ENCODE results near the gene ARHGEF33.
A peak's percentile ranks its signal among the peaks of the same experiment; 100 is the strongest.

ARHGEF33 gene

DNA sequence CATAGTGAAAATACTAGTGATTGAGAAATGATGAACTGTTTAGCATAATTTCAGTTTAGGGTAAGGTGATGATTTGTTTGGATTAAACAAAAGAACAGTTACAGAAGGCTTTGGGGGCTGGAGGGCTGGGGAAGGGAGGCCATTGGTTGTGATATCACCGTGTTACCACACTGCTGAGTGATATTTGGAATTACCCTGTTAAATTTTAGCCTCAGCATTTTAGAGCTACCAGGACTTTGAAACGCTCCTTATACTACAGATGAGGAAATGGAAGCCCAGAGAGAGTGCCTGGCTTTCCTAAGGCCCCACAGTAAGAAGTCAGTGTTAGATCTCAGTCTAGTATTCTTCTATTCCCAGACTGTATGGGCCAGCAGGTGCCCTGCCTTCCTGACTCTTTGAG, 15.6 kb downstream of the ARHGEF33 start:
- FAIRE-seq (no peak), DNase-seq (ENCODE audit: insufficient read length, low spot score) (no peak)
- no peak for TF ChIP-seq POU2F2 (IDR thresholded peaks at IDR 0.05; ENCODE audit: low read depth, low read length)
- TF ChIP-seq POLR2A (IDR thresholded peaks at IDR 0.05; ENCODE audit: low read depth, low read length): no peak
- no peak for TF ChIP-seq PAX5 (IDR thresholded peaks at IDR 0.05; ENCODE audit: insufficient read depth, low read length, severe bottlenecking)
- TF ChIP-seq TAF1 (IDR thresholded peaks at IDR 0.05; ENCODE audit: low read depth, low read length): no peak
- no peak for TF ChIP-seq SPI1 (IDR thresholded peaks at IDR 0.05; ENCODE audit: low read depth, low read length)
- no peak for TF ChIP-seq POLR2AphosphoS5 (IDR thresholded peaks at IDR 0.05; ENCODE audit: low read depth, low read length)

DNA sequence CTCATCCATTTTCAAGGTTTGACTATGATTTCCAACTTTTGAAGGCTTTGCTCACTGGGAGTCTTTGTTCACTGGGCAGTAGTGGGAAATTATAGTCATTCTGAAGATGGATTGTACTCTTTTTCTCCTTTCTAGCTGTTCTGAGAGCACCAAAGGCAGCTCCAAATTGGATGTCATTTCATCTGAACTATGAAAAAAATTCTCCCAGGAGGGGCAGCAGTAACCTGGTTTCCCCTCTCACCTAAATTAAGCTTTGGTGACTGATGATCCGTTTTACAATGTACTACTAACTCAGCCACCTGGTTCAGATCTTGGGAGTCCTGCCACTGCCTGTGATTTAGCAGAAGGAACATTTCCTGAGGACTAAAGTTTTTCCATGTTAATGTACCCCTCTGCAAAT, 17.6 kb downstream of the ARHGEF33 start:
- FAIRE-seq: no peak
- no peak for TF ChIP-seq POLR2A (IDR thresholded peaks at IDR 0.05; ENCODE audit: low read depth, low read length)
- TF ChIP-seq TAF1 (IDR thresholded peaks at IDR 0.05; ENCODE audit: low read depth, low read length): no peak
- no peak for TF ChIP-seq POLR2AphosphoS5 (IDR thresholded peaks at IDR 0.05; ENCODE audit: low read depth, low read length)
- TF ChIP-seq POU2F2 (IDR thresholded peaks at IDR 0.05; ENCODE audit: low read depth, low read length): no peak
- TF ChIP-seq PAX5 (IDR thresholded peaks at IDR 0.05; ENCODE audit: insufficient read depth, low read length, severe bottlenecking): no peak
- TF ChIP-seq SPI1 (IDR thresholded peaks at IDR 0.05; ENCODE audit: low read depth, low read length): no peak
- no peak for DNase-seq (ENCODE audit: insufficient read length, low spot score)

DNA sequence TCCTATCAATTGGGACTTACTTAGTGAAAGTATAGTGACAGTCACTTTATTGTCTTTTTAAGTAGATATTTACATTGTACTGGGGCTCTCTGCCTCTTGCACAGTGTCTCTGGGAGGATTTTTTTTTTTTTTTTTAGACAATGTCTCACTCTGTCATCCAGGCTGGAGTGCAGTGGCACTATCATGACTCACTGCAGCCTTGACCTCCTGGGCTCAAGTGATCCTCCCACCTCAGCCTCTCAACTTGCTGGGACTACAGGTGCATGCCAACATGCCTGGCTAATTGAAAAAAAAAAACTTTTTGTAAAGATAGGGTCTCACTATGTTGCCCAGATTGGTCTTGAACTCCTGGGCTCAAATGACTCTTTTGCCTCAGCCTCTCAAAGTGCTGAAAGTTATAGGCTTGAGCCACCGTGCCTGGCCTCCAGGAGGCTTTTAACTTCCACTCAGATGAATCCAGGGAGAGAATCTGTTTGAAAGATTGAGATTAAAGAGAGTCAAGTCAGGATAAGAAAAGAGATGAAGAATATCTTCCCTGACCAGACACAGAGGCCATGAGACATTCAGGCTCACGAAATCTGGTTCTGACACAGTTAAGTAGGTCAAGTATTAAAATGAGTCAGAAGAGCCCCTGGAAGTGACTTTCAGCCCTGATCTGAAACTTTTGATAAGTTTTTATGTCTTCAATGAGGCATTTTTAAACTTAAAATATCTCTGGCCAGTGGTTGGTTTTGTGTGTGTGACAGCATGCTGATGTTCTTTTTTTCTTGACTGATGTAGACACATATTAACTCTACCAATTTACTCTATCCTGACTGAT, 18.3 kb downstream of the ARHGEF33 start:
- no peak for TF ChIP-seq POLR2A (IDR thresholded peaks at IDR 0.05; ENCODE audit: low read depth, low read length)
- no peak for TF ChIP-seq POU2F2 (IDR thresholded peaks at IDR 0.05; ENCODE audit: low read depth, low read length)
- no peak for TF ChIP-seq POLR2AphosphoS5 (IDR thresholded peaks at IDR 0.05; ENCODE audit: low read depth, low read length)
- peak; percentile 17 for DNase-seq (ENCODE audit: insufficient read length, low spot score)
- no peak for FAIRE-seq

DNA sequence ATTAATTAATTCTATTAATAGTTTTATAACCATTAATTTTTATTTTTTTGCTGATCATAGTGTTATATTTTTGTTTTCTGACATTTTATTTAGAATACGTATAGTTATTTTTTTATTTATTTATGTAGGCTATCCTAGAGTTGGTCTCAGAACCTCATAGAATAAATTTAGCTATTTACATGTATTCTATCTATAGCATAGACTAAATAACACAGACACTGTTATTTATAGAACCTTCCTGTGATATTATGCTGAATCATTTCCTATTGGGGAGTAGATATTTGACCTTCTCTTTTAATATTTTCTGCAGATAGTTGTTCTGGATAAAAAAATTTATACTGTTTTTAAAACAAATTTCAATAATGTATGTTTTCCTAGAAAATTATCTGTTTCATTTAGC, 20.2 kb downstream of the ARHGEF33 start:
- TF ChIP-seq SPI1 (IDR thresholded peaks at IDR 0.05; ENCODE audit: low read depth, low read length) (no peak), POLR2A (IDR thresholded peaks at IDR 0.05; ENCODE audit: low read depth, low read length) (no peak), TAF1 (IDR thresholded peaks at IDR 0.05; ENCODE audit: low read depth, low read length) (no peak), POU2F2 (IDR thresholded peaks at IDR 0.05; ENCODE audit: low read depth, low read length) (no peak), POLR2AphosphoS5 (IDR thresholded peaks at IDR 0.05; ENCODE audit: low read depth, low read length) (no peak), PAX5 (IDR thresholded peaks at IDR 0.05; ENCODE audit: insufficient read depth, low read length, severe bottlenecking) (no peak)
- no peak for FAIRE-seq
- no peak for DNase-seq (ENCODE audit: insufficient read length, low spot score)

DNA sequence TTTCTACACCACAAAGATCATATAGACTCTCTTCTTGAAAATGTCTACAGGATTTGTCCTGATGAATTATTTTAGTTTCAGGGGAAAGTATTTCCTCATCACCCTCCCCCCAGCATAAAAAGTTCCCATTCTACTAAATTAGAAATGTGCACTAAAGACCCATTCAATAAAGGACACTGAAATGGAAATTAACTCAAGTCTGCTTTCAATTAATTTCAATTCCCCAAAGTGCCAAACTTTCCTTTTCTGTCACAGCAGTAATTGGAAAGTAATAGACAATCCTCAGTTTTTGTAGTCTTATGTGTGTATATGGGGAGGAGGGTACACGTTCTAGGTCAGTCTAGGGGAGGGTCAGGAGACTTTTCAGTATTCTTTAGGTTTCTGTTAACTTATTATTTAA, 21.5 kb downstream of the ARHGEF33 start:
- no peak for FAIRE-seq
- no peak for TF ChIP-seq PAX5 (IDR thresholded peaks at IDR 0.05; ENCODE audit: insufficient read depth, low read length, severe bottlenecking)
- TF ChIP-seq POU2F2 (IDR thresholded peaks at IDR 0.05; ENCODE audit: low read depth, low read length): no peak
- no peak for TF ChIP-seq POLR2AphosphoS5 (IDR thresholded peaks at IDR 0.05; ENCODE audit: low read depth, low read length)
- no peak for TF ChIP-seq TAF1 (IDR thresholded peaks at IDR 0.05; ENCODE audit: low read depth, low read length)
- TF ChIP-seq POLR2A (IDR thresholded peaks at IDR 0.05; ENCODE audit: low read depth, low read length): no peak
- TF ChIP-seq SPI1 (IDR thresholded peaks at IDR 0.05; ENCODE audit: low read depth, low read length): no peak
- no peak for DNase-seq (ENCODE audit: insufficient read length, low spot score)

DNA sequence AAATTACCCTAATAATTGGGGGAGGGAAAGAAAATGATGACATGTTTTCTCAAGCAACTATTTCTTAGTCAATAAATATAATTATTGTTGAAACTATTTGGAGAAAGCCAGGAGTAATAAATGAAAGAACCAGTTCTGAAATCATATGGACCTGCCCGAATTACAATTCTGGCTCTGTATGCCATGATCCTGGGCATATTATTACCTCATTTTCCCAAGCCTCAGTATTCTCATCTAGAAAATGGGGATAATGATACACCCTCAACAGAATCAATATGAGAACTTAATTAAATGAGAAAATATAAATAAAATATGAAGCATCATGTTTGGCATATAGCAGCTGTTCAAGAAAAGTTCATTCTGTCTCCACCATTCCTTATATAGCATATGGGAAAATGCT, 22.9 kb downstream of the ARHGEF33 start:
- DNase-seq (ENCODE audit: insufficient read length, low spot score): no peak
- TF ChIP-seq TAF1 (IDR thresholded peaks at IDR 0.05; ENCODE audit: low read depth, low read length) (no peak), POLR2AphosphoS5 (IDR thresholded peaks at IDR 0.05; ENCODE audit: low read depth, low read length) (no peak), SPI1 (IDR thresholded peaks at IDR 0.05; ENCODE audit: low read depth, low read length) (no peak), PAX5 (IDR thresholded peaks at IDR 0.05; ENCODE audit: insufficient read depth, low read length, severe bottlenecking) (no peak), POU2F2 (IDR thresholded peaks at IDR 0.05; ENCODE audit: low read depth, low read length) (no peak), POLR2A (IDR thresholded peaks at IDR 0.05; ENCODE audit: low read depth, low read length) (no peak)
- FAIRE-seq: no peak

DNA sequence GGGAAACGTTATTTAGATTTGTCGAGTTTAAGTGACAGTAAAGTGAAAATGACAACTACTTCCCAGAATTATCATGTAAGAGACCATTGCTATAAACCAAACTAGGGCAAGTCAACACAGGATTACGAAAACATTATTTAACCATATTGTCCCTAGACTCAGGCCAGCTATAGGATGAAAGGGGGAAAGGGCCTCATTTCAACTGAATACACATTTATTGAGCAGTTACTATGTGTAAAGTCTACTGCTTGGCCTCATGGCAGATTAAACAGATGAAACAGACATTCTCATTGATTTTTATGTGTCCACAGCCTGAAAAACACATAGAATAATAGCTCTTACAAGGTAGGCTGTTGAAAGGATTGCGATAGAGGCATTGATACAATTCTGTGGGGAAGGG, 32.7 kb downstream of the ARHGEF33 start:
- no peak for TF ChIP-seq PAX5 (IDR thresholded peaks at IDR 0.05; ENCODE audit: insufficient read depth, low read length, severe bottlenecking)
- no peak for TF ChIP-seq POU2F2 (IDR thresholded peaks at IDR 0.05; ENCODE audit: low read depth, low read length)
- no peak for TF ChIP-seq SPI1 (IDR thresholded peaks at IDR 0.05; ENCODE audit: low read depth, low read length)
- TF ChIP-seq POLR2A (IDR thresholded peaks at IDR 0.05; ENCODE audit: low read depth, low read length): no peak
- TF ChIP-seq POLR2AphosphoS5 (IDR thresholded peaks at IDR 0.05; ENCODE audit: low read depth, low read length): no peak
- TF ChIP-seq TAF1 (IDR thresholded peaks at IDR 0.05; ENCODE audit: low read depth, low read length): no peak
- FAIRE-seq: no peak

DNA sequence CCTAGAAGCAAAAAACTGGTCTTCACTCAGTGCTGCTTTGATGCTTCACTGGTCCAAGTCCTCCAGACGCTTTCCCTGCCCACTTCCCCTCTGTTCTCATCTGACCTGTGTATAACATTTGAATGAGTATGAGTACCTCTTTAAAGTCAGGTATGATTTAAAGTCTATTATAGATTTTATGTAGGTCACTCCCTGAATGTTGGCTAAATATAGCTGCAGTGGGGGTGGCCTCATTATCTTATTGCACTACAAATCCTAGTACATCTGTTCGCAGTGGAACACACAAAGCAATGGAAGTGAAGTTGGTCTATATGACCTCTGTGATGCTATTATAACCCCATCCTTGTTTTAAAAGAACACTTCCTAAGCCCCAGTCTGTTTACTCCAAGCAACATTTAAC, 33.2 kb downstream of the ARHGEF33 start:
- DNase-seq (ENCODE audit: insufficient read length, low spot score) (no peak), FAIRE-seq (no peak)
- TF ChIP-seq POLR2AphosphoS5 (IDR thresholded peaks at IDR 0.05; ENCODE audit: low read depth, low read length) (no peak), TAF1 (IDR thresholded peaks at IDR 0.05; ENCODE audit: low read depth, low read length) (no peak), SPI1 (IDR thresholded peaks at IDR 0.05; ENCODE audit: low read depth, low read length) (no peak), PAX5 (IDR thresholded peaks at IDR 0.05; ENCODE audit: insufficient read depth, low read length, severe bottlenecking) (no peak), POU2F2 (IDR thresholded peaks at IDR 0.05; ENCODE audit: low read depth, low read length) (no peak), POLR2A (IDR thresholded peaks at IDR 0.05; ENCODE audit: low read depth, low read length) (no peak)

More for the DNA sequence above, 32.7 kb downstream of the ARHGEF33 start:
- no peak for DNase-seq (ENCODE audit: insufficient read length, low spot score)

DNA sequence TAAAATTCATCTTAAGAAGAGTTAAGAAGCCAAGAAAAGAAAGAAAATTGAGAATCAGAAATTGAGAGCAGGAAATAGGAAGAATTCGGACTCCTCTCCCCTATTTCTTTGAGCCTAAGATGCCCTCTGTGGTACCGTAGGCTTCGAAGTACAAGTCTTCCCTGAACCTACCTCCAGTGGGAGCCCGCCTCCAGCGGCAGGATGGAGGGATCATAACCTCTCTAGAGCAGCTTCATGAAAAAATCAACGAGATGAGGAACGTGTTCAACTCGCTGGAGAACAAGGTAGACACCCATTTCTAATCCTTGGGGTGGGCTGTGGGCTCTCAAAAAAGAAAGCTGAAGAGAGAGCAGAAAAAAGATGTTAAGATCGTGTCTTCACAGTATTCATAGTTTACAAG, 36.3 kb downstream of the ARHGEF33 start:
- DNase-seq (ENCODE audit: insufficient read length, low spot score) (no peak), FAIRE-seq (no peak)
- TF ChIP-seq POU2F2 (IDR thresholded peaks at IDR 0.05; ENCODE audit: low read depth, low read length) (no peak), POLR2AphosphoS5 (IDR thresholded peaks at IDR 0.05; ENCODE audit: low read depth, low read length) (no peak), TAF1 (IDR thresholded peaks at IDR 0.05; ENCODE audit: low read depth, low read length) (no peak), SPI1 (IDR thresholded peaks at IDR 0.05; ENCODE audit: low read depth, low read length) (no peak)

DNA sequence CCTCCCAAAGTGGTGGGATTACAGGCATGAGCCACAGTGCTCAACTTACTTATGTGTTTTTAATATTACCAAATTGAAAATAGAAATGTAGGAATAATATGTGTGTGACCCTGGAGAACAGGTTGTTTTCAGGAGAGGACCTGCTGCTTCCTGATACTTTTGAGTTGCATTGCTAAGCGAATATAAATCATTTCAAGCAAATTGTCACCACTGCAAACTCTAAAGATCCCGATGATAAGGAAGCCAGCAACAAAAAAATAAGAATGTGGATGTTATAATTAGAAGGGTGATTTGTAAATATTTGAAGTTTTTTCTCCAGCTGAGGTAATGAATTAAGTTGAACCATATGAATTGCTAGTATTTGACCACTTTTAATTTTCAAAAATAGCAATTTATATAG, 40.9 kb downstream of the ARHGEF33 start:
- FAIRE-seq (no peak), DNase-seq (ENCODE audit: insufficient read length, low spot score) (no peak)
- TF ChIP-seq PAX5 (IDR thresholded peaks at IDR 0.05; ENCODE audit: insufficient read depth, low read length, severe bottlenecking) (no peak), POLR2A (IDR thresholded peaks at IDR 0.05; ENCODE audit: low read depth, low read length) (no peak), TAF1 (IDR thresholded peaks at IDR 0.05; ENCODE audit: low read depth, low read length) (no peak), POLR2AphosphoS5 (IDR thresholded peaks at IDR 0.05; ENCODE audit: low read depth, low read length) (no peak), POU2F2 (IDR thresholded peaks at IDR 0.05; ENCODE audit: low read depth, low read length) (no peak), SPI1 (IDR thresholded peaks at IDR 0.05; ENCODE audit: low read depth, low read length) (no peak)
